ENCODE results near the gene LIG3.
"Not testable (repeated sequence)": the region's sequence is repeated elsewhere in the genome, so short reads cannot be mapped to it uniquely, and the experiment has no call there.

LIG3 gene

DNA sequence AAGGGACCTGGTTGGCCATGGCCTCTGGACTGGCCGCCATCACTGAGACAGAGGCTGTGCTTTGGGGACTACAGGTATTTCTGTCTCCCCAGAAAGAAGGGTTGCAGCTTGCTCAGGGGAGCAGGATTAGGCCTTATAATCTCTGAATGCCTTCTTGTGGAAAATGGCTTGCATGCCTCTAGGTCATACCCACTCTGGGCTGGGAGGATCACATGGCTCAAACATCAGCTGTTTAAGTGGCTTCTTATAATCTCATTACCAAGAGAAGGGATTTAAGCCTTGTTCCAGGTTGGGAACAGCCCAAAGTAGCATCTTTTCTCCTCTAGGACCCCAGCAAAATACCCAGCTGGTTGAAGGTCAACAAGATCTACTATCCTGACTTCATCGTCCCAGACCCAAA lies 19.1 kb downstream of the LIG3 start:
- DNase-seq, result no peak

DNA sequence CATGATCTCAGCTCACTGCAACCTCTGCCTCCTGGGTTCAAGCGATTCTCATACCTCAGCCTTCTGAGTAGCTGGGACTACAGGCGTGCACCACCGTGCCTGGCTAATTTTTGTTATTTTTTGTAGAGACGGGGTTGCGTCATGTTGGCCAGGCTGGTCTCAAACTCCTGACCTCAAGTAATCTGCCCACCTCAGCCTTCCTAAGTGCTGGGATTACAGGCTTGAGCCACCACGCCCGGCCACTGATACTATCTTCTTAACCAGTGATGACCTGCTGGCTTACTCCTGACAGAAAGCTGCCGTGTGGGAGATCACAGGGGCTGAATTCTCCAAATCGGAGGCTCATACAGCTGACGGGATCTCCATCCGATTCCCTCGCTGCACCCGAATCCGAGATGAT lies 20.7 kb downstream of the LIG3 start:
- DNase-seq, result not testable (repeated sequence)

DNA sequence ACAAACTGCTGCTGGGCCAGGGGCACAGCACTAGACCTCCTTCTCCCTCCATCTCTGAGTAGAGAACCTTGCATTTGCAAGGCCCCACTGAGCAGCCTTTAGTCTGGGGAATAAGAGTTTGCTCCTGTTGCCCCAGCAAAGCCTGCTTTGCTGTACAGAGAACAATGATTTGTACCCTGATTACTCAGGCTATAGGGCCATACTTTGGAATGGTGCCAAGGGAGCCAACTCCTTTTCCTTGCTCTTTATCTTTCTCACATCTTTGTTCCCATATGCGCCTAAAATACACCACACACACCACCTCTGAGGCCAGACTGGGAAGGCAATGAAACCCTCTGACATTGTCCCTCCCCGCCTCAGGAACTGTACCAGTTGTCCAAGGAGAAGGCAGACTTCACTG lies 21.2 kb downstream of the LIG3 start:
- no peak for DNase-seq

DNA sequence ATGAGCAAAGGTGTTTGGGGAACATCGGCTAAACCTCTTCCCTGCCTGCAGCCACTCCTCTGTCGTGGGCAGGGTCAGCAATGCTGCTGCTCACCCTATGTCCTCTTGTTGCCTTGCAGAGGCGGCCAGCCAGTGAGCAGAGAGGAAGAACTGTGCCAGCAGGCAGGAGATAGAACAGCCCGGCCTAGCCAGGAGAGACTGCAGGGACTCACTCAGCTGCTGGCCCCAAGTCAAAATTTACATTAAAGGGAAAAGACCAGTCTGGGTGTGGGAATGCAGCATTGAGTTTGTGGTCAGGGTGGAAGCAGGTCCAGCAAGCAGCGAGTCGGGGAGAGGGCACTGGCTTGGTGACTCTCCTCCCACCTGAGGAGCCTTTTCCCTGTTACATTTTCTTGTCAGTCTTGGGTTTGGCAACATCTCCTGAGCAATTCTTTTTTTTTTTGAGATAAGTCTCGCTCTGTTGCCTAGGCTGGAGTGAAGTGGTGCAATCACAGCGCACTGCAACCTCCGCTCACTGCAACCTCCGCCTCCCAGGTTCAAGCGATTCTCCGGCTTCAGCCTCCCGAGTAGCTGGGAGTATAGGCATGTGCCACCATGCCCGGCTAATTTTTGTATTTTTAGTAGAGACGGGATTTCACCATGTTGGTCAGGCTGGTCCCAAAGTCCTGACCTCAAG lies 22.7 kb downstream of the LIG3 start:
- DNase-seq, result no peak

DNA sequence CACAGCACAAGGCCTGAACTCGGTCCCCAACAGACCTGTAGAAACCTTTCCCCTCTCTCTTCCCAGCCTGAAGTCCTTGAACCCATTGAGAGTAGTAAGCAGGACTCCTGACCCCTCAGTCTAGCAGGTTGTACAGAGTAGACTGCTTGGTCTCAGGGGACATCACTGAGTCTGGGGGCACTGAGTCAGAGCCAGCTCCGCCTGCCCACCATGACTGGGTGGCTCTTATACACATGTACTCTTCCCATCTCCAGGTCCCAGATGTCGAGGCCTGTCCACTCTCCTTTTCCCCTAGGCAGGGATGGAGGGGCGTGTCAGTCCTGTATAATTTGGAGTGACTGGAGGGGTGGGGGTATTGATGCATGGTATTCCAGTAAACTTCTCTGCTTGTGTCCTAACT lies 23.5 kb downstream of the LIG3 start:
- DNase-seq, result no peak

DNA sequence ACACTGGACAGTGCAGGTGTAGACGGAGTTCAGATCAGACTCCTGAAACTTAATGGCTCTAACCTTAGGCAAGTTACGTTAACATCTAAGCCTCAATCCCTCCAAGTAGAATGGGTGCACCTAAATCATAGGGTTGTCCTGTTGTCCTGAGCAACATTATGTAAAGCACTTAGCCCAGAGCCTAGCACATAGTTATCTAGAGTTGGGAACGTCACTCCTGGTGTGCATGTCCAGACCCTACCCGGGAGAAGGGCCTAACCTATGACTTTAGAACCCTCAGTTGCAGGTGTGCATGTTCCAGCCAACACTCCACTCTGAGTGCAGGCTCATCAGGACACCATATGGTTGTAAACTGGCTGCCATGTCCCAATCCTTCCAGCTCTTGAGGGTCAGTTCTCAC lies 26.0 kb downstream of the LIG3 start:
- no peak for DNase-seq

DNA sequence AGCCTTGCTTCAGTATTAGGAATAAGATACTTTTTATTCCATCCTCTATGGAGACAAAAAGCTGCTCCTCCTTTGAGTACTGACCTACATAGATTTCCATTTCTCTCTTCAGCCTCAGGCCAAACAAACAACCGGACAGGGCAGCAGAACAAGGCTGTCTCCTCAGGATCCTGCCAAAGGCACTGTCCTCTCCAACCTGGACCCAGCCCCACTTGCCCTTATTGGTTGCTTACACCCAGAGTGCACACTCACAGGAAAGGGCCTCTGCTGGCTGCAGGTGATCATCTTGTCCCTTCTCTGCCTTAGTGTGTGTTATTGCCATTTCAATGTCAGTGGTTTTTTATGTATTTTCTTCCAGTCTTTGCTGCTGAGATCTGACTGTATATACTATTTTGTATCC lies 26.6 kb downstream of the LIG3 start:
- no peak for DNase-seq

DNA sequence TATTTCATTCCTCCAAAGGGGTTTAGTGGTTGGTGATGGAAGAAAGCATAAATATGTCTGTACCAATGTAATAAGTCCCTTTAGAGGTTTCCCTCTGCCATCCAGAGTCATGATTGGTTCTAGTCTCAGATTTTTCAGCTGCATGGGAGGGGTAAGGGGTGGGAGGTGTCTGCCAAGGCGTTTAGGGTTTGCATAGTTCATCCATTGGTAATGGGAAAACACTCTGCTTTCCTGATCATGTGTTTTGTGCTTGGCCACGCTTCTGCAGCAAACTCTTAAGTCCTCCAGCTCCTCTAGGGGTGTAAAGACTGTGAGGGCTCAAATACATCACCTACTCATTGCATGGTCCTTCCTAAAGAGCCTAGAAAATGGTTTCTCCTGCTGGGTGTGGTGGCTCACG lies 29.8 kb downstream of the LIG3 start:
- DNase-seq, result no peak

DNA sequence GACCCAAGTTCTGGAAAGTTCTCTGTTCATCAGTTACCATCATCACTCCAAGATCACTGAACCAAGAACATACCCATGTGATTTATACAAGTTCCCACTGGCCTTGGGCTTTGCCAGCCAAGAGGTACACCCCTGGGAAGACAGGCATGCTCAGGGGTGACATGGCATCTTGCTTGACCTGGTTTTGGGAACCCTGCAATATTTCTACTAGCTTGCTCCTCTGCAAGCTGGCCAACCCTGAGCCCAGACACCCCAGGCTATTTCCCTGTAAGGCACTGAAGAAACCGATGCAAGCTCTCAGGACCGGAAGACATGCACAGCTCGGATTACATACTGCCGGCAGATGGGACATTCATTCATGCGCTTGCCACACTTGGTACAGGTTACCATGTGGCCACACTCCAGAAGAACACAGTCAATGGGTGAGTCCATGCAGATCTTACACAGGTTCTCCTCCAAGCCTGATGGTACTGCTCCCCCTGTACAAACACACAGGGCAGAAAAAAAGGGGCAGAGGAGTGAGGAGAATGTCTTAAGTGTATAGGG lies 31.4 kb downstream of the LIG3 start:
- no peak for DNase-seq

DNA sequence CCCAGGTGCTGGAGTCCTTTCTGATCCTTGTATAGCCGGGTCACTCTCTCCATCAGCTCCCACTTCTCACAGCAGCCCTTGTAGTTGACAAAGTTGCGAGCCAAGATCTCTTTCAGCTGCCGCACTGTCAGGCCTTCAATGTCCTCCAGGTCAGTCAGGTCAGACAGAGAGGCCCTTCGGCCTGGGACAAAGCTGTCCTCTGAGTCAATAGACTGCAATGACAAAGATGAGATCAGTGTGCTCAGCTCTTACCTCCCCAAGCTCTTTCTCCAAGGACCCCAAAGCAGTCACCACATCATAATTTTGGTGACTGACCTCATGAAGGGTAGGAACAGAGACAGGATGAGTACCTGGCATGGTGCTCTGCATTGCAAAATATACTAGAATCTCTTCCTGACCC lies 36.1 kb downstream of the LIG3 start:
- no peak for DNase-seq

DNA sequence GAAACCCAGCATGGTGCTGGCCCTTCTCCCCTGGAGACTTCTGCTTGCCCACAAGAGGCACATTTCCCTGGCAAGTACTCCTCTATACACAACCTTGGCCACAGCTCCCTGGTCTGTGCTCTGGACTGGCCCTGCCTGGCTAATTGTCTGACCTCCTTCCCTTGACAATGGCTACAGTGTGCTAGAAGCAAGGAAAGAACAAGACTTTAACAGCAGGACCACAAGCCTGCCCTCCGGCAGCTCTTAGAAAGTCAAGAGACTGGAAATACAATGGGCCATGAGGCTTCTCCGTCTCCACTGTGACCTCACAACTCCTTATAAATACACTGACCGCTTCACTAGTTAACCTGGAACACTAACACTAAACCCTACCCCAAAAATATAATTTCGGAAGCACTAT lies 36.7 kb downstream of the LIG3 start:
- no peak for DNase-seq

DNA sequence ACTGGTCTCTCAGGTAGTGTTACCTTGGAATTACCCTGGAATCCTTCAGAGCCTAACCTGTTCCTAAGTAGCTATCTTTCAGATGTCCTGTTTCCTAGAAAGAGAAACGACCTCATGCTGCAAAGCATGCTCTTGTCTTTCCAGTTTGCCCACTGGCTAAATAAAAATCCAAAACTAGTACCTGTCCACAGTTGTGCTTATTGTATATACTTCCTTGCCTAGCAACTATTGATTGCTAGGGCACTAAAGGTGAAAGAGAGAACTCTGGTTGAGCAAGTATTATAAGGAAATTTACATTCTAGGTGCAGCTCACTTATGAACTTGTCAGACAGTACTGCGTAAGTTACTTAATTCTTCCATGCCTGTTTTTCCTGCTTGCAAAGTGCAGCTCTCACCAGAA lies 38.5 kb downstream of the LIG3 start:
- DNase-seq, result no peak

DNA sequence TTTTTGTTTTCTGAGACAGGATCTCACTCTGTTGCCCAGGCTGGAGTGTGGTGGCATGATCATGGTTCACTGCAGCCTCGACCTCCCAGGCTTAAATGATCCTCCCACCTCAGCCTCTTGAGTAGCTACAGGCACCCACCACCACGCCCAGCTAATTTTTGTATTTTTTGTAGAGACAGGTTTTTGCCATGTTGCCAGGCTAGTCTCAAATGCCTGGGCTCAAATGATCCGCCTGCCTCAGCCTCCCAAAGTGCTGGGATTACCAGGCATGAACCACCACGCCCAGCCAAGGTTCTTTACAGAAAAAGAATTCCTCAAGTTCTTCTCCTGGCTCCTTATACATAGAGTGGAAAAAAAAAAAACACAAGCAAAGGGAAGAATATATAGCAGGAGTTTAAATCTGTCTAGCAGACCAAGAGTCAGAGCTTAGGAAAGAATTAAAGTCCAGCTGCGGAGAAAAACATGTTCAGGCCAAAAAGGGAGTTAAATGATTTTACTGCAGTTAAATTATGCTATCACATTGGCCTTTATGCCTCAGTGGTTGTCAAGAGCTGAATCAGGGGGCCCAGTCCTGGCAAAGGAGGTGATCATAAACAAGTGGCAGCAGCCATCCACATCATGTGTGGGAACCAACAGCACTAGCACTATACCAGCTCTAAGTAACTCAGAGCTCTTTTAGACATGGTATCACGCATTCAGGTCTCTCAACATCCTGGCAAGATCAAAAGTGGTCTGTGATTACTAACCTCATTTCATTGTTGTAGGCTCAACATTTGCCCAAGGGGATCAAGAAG lies 39.3 kb downstream of the LIG3 start:
- no peak for DNase-seq

DNA sequence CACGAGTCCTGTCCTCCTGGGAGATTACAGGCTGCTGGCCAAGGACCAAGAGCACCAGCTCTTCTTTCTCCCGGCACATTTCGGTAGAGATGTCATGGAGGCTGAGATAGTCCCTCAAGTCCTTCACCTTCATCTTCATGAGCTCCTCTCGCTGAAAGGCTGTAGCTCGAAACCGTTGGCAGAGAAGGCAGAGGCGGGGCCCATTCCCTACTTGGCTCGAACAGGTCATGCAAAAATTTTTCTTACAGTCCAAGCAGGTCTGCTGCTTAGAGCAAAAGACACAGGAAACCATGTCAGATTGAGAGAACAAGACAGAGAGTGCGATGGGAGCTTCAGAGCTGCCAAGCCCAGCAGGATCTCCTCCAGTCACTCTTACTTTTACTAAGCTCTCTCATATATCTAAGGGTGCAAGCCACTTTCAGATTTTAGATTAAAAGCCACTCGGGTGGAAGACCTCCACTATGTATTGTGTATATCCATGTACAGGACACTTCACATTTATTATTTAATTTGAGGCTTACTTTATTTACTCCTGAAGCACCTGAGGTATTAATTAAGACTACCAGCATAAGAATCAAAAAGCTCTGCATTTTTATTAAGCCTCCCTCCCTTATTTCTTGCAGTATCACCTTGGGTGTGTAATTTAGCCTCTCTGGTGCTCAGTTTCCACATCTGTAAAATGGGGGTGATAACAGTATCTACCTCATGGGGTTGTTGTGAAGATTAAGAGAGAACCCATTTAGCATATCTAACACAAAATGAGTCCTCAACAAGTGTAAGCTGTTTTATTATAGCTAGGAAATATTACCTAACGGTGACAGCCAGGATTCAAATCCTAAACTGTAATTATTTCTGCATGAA lies 41.4 kb downstream of the LIG3 start:
- DNase-seq, result no peak

DNA sequence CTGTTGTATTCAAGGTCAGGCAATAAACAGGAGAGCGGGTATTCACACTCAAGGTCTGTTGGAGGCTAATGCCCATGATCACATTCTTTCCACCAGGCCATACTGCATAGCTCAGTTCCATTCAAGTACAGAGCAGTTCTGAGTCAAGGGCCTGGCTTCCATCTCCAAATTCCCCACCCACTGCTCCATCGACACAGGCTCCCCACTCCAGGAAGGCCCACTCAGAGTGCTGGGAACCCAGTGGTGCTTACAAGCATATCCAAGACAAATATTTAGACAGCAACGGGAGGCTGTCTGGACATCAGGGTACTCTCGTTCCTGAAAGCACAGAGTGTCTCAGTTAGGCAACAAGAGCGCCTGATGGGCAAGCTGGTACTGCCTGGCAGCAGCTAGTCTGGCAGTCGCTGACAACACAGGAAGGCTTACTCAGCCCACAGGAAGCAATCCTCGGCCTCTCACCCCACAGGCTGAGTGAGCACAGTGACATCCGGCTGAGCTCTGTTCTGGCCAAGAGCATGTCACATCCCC lies 42.3 kb downstream of the LIG3 start:
- peak; percentile 89 for DNase-seq

DNA sequence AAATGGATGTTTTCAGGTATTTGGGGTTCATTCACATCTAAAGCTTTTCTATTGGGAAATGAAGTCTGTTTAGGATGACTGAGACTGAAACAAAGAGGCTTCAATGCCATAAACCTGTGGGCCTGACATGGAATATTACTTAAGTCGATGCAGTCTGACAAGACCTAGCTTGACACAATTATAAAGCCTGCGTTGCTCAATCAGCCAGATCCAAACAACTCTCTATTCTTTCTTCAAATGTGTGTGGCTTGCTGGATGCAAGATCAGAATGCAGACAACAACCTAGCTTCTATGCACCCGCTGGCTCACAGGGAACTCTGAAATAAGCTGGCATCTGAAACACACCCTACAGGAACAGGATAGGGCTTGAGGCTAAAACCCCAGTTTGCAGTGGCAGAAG lies 43.2 kb downstream of the LIG3 start:
- no peak for DNase-seq

DNA sequence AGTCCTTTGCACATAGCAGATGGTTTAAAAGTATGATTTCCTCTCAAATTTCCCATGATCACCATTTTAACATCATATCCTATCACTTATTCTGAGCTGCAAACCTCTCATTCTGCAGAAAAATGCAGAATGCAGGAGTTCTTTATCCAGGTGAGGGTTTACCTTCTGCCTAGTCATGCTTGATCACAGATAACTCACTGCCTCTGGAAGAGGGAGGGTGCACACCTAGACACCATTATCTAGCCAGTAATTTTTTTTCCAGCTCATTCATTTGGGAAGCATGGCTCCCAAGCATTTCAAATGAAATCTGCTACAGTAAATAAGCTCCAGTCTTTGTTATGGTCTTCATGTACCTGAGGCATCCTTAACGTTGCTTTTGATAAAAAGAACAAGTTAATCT lies 45.2 kb downstream of the LIG3 start:
- no peak for DNase-seq

DNA sequence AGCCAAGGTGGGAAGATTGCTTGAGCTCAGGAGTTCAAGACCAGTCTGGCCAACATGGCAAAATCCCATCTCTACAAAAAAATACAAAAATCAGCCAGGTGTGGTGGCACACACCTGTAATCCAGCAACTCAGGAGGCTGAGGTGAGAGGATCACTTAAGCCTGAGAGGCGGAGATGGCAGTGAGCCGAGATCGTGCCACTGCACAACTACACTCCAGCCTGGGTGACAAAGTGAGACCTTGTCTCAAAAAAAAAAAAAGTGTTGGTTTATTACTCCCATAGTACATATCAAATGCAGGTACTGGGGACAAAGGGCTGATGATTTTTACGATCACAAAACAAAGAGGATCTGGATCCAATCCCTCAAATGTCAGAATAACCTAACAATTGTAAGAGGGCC lies 47.8 kb downstream of the LIG3 start:
- not testable (repeated sequence) for DNase-seq

DNA sequence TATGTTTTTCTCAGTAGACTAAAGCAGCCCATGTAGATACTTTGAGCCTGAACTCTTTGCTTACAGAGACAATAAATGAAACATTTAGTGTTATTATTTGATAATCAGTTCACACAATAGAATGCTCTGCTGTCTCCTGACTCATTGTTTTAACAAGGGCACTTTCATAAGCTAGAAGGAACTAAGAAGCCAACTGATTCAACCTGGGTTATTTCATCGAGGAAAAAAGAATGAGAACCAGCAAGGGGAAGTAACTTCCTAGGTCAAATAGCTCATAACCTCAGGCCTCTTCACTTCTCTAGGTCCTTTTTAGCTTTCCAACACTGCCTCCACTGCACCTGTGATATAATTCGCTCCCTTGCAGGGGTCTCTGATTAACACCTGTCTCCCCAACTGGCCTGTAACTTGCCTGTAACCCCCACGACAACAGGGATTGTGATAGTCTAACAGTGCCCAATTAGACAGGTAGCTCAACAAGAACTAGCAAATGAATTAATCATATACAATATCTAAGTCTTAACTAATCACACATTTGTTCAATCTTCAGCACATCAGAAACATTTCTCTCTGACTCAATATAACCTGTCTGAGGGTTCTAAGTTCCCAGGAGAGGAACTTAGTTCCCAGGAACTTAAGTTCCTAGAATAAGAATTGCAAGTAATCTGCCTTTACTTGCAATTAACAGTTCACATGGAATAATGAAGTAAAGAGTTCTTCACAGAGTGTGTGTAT lies 48.4 kb downstream of the LIG3 start:
- DNase-seq, result peak; percentile 31

DNA sequence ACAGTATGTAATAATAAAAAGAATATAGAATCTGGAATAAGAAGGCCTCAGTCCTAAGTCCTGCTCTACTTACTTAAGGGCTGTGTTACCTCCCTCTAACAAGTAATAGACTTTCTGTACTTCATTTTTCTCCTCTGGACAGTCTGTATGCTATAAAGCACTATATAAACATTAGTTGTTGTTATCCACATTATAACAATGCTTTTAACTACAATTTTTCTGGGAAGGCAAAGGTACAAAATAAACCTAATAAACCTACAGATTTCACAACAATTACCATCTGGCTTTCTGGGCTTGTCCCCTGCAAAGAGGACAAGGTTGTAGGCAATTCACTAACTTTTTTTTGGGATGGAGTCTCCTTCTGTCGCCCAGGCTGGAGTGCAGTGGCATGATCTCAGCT lies 50.5 kb downstream of the LIG3 start:
- DNase-seq, result no peak

DNA sequence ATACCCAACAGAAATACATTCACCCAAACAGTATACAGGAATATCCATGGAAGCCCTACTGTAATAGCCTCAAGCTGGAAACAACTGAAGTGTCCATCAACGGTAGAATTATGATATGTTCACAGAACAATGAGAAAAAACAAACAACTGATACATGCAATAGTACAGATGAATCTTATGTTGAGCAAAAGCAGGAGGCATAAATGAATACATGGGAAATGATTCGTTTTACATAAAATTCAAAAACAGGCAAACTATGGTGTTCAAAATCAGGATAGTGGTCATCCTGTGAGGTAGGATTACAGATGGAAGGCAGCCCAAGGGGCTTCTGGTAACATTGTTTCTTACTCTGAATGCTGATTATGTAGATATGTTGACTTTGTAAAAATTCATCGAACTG lies 58.1 kb downstream of the LIG3 start:
- no peak for DNase-seq

DNA sequence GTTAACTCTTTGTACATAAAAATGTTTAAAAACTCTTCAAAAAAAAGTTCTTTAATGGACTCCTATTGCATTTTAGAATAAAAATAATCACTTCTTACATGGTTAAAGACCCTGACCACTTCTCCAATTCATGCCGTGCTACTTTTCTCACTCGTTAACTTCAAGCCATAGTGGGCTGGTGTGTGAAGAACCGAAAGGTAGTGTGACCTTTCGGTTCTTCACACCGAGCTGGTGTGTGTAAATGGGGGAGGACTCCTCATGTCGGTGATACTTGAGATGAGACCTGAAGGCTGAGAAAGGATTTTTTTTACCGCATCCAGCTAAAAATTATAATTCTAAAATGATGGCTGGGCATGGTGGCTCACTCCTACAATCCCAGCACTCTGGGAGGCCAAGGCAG lies 61.1 kb downstream of the LIG3 start:
- DNase-seq, result no peak

Measured in fibroblast of skin of back (primary cell).